Activated naive CD4-positive, alpha-beta T cell treated with anti-CD3 and anti-CD28 coated beads, Interleukin-2, amount 50 U/mL, for 72 hours (primary cell): ENCODE data around the gene IL19. TPM values are rescaled to one million over a fixed set of nuclear protein-coding genes. Genes with fewer than 3 reads are reported as not detected.

Experiments
- ATAC-seq, 2 donors: fragments of 150-1000 bp; cut with Tn5 transposase; 2 replicates each; pipeline ENCODE4 v1.10.0; 2021; ENCODE audit warnings: mild to moderate bottlenecking in 2 of 2, moderate library complexity in 2 of 2
- DNase-seq, 2 donors: peaks; one replicate each; pipeline ENCODE4 v3.0.0; 2021 to 2022; ENCODE audit warnings: low spot score in 2 of 2
- H3K27ac Mint-ChIP-seq, 2 donors: one replicate each; pipeline ENCODE4 v1.8.0; 2022; ENCODE audit warnings: mild to moderate bottlenecking in 2 of 2, mixed read lengths in 2 of 2
- H3K36me3 Mint-ChIP-seq, 2 donors: one replicate each; pipeline ENCODE4 v1.8.0; 2022; ENCODE audit warnings: mixed read lengths in 2 of 2
- H3K9me3 Mint-ChIP-seq, 2 donors: one replicate each; pipeline ENCODE4 v1.8.0; 2022; ENCODE audit warnings: mixed read lengths in 2 of 2
- total RNA-seq, 2 donors: library from RNA; stranded (reverse); gene quantifications; one replicate each; pipeline ENCODE4 v1.2.3, GENCODE V29; 2022

Gene IL19
- total RNA-seq, 2 donors from 2014 or later, result not detected

DNA sequence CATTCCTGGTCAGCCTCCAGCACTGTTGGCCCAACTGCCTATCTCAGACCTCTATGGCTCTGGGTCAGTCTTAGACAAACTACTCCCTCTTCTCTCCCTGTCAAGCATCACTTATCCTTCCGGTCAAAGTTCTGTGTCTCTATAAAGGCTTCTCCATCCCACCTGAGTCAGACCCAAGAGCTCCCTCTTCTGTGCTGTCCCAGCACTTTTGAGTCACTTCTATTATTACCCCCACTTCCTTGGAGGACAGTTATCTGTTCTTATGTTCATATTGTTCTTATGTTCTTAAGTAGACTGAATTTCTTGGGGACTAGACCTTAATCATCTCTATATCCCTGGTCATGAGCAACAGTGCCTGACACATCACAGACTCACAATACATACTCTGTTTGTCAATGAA is 30.9 kb downstream of the IL19 start:
- Mint-ChIP-seq H3K27ac (no peak overlapping the region), H3K36me3 (no peaks in the 10 kb centered on the region)
- ATAC-seq, result no peak

DNA sequence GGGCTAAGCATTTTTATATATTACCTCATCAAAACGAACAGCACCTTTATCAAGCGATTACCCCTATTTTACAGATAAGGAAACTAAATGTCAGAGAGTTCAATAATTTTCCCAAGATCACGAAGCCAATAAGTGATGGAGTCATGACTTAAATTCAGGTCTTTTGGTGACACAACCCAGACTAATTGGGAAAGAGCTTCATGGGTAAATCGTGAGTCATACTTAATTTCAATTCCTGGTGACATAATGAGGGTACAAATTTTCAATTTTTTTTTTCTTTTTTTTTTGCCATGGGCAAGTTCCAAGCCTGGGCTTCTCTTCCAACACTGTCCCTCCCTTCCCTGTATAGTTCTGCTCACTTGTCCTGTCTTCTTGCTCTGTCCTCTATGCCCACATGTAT is 31.8 kb downstream of the IL19 start:
- Mint-ChIP-seq H3K27ac (peak overlapping the region in 1 of 2 donors; percentile 85), H3K36me3 (no peaks in the 10 kb centered on the region), H3K9me3 (no peaks in the 10 kb centered on the region)
- no peak for DNase-seq
- peak in 1 of 2 donors; percentile 3 for ATAC-seq

More for the DNA sequence above, 30.9 kb downstream of the IL19 start:
- DNase-seq, result no peak
- H3K9me3 Mint-ChIP-seq, result no peaks in the 10 kb centered on the region

DNA sequence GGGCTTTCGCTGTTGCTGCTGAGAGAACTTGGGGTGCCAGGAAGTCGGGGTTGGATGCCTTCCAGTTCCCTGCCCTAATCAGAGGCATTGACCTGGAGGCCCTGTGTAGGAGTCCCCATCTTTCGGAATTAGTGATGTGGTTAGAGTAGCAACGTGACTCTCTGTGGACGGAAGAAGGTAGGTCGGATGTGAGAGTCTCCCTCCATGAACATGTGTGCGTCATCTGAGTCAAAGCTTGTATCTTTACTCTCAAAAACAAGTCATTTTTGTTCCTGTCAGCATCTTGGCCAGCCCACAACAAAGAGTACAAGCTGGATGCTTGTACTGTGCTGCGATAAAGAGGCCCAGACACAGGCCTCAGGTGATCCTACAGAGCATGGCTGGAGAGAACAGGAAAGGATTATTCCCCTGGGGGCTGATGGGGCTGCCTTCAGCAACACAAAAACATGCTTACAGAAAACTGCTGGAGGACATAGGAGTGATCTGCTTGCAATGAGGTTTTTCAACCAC is 32.7 kb downstream of the IL19 start:
- peak; percentile 92 to 97 for ATAC-seq
- no peaks in the 10 kb centered on the region for H3K36me3 Mint-ChIP-seq
- peak; percentile 70 to 87 for DNase-seq
- peak overlapping the region; percentile 40 to 85 for H3K27ac Mint-ChIP-seq
- H3K9me3 Mint-ChIP-seq, result no peaks in the 10 kb centered on the region

DNA sequence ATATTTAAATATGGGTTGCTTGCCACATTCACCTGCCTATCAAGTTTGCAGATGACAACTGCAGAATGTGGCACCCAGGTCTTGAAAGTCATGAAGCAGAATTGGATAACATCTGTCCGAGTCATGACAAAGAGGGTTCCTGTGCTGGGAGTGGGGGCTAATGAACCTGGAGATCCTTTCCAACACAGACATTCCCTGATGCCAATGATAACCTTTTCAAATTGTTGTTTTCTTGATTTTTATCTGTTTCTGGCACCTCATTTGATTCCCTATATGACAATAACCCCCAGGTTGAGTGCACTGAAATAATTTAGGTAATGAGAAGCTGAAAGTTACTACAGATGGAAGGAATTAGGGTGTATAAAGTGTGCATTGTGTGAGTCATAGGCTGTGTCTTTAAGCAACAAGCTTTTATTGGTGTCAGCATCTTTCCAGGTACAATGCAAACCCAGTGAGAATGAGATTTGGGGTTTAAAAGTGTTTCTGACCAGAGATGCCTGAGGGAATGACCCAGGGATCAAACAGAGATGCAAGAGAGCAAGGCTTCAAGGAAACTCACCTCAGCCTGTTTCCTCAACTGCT is 33.7 kb downstream of the IL19 start:
- DNase-seq (no peak), ATAC-seq (peak in 1 of 2 donors; percentile 16)
- H3K27ac Mint-ChIP-seq, result peak overlapping the region in 1 of 2 donors; percentile 85
- H3K36me3 Mint-ChIP-seq, result no peaks in the 10 kb centered on the region
- H3K9me3 Mint-ChIP-seq, result no peaks in the 10 kb centered on the region

DNA sequence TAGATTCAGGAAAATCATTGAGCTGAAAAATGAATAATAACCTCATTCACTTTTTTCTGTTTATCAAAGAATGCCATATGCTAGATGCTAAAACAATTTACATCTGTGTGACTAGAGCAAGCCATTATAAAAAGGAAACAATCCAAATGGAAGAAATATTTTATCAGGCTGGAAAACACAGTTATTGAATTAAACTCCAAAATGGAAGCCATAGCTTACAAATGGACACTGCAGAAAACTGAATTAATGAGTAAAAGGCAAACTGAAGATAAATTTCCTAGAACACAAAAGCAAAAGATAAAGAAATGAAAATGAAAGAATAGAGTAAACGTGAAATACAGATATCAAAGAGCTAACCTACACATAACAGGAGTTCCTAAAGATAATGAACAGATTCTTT is 34.8 kb downstream of the IL19 start:
- no peaks in the 10 kb centered on the region for H3K36me3 Mint-ChIP-seq
- no peaks in the 10 kb centered on the region for H3K9me3 Mint-ChIP-seq
- H3K27ac Mint-ChIP-seq, result no peak overlapping the region

DNA sequence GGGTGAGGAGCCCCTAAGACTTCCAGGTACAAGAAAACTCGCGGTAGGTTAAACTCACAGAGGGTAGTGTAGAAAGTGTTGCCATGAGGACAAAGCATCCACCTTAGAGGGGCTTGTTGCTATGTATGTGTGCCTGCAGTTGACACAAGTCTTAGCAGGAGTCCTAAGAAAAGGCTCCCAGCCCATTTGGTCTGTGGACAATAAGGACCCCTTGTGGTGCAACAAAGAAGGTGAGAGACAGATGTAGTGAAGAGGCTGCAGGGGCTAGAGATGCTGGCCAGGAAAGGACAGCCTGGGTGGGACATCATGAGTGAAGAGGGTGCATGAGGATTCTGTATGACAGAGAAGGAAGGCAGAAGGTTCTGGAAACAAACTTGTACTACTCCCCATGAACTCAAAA is 38.0 kb downstream of the IL19 start:
- Mint-ChIP-seq H3K36me3 (peaks cover 12 to 17% of the 10 kb centered on the region in 2 donors), H3K27ac (no peak overlapping the region), H3K9me3 (peaks cover 7 to 10% of the 10 kb centered on the region in 2 donors)
- DNase-seq (peak in 1 of 2 donors; percentile 46), ATAC-seq (peak; percentile 72 to 75)

More for the DNA sequence above, 34.8 kb downstream of the IL19 start:
- DNase-seq, result no peak
- no peak for ATAC-seq

DNA sequence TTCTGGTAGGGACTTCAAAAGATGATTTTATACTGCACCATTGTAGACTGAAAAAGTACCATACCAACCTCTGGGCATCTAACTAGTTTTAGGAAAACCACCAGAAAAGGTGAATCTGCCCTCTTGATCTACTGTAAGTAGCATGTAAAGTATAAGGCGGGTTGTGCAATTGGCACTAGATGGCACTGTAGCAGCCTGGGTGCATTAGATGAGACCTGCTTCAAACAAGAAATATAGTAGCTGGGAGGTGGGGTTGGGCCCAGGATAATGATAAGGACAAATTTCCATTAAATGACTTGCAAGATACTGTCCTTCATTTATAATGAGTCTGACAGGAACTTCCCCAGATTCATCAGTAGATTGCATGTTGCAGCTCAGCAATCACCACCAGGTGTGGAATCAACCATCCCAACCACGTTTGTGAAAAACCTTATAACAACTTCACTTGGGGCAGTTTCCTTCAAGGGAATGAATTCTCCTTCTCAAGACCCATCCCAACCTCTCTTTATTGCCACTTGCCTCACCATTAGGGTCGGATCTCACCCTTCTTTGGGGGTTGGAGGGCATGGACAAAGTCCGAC is 39.0 kb downstream of the IL19 start:
- peak; percentile 46 to 58 for ATAC-seq
- DNase-seq, result no peak
- H3K9me3 Mint-ChIP-seq, result peaks cover 7 to 15% of the 10 kb centered on the region in 2 donors
- H3K27ac Mint-ChIP-seq, result no peak overlapping the region
- peaks cover 12 to 24% of the 10 kb centered on the region in 2 donors for H3K36me3 Mint-ChIP-seq

DNA sequence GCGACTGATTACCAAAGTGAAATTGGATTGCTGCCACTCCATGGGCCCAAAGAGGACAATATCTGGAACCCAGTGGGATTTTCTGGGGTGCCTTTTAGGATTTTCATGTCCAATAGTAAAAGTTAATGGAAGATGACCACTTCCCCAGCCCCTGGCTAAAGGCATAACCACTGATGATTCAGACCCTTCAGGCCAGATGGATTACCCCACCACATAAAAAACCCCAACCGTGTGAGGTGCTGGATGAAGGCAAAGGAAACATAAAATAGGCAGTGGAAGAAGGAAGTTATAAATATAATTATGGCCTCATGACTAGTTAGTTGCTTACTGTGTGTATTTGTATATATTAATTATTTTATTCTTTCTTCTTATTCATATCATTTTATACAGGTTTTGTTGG is 41.9 kb downstream of the IL19 start:
- DNase-seq (no peak), ATAC-seq (no peak)
- H3K27ac Mint-ChIP-seq, result no peak overlapping the region
- H3K9me3 Mint-ChIP-seq, result peaks cover 7 to 15% of the 10 kb centered on the region in 2 donors
- H3K36me3 Mint-ChIP-seq, result peaks cover 12 to 24% of the 10 kb centered on the region in 2 donors

DNA sequence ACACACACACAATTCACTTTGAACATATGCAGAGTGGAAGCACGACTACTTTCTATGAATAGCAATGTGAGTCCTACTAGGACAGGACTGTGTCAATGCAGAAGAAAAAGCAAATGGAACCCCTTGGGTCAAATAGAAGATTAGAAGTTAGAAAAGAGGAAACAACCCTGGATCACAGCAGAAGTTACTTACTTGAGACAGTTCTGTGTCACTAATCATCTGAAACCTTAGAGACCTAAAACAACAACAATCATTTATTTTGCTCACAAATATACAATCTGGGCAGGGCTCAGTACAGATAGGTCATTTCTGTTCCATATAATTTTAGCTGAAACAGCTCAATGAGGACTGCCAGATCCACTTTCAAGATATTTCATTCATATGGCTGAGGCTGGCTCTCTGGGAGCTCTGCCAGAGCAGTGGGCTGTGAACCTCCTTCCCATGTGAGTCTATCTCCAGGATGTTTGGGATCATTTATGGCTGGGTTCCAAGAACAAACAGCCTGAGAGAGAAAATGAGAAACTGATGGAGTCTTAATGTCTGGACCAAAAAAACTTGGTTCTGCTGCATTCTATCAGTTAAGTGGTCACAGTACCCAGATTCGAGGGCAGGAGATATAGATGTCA is 44.3 kb downstream of the IL19 start:
- Mint-ChIP-seq H3K9me3 (peaks cover 7 to 15% of the 10 kb centered on the region in 2 donors), H3K36me3 (peaks cover 12 to 24% of the 10 kb centered on the region in 2 donors), H3K27ac (no peak overlapping the region)
- no peak for ATAC-seq
- DNase-seq, result no peak

DNA sequence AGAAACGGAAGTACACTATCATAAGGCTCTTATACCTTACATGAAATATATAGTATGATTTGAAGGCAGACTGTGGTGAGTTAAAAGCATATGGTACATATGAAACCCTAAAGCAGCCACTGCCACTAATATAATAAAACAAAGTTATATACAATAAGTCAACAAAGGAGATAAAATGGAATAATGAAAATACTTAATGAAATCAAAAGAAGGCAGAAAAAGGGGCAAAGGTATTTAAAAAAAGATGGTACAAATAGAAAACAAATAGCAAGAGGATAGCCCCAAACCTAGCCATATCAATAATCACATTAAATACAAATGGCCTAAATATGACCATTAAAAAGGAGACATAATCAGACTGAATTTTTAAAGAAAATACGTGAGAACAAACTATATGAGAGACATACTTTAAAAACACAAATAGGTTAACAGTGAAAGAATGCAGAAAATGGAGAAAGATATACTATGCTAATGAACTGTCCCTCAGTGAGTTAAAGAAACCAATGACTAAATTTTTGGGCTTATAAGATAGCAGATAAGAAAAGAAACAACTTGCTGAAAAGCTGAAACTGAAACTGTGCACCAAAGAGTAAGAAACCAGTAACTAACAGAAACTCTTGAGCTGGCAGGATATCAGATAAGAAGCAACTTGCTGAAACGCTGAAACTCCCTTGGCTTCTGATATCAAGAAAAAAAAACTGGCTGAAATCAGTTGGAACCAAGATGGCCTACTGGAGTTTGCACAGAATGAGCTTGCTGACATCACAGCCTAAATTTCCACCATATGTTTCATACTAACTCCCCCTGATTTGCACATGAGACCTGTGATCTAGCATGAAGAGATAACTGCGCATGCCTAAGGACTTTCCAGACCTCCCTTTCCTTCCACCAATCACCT is 46.1 kb downstream of the IL19 start:
- ATAC-seq (peak; percentile 93 to 97), DNase-seq (no peak)
- H3K27ac Mint-ChIP-seq, result peak overlapping the region; percentile 46 to 59
- peaks cover 12 to 24% of the 10 kb centered on the region in 2 donors for H3K36me3 Mint-ChIP-seq
- peaks cover 7 to 15% of the 10 kb centered on the region in 2 donors for H3K9me3 Mint-ChIP-seq

DNA sequence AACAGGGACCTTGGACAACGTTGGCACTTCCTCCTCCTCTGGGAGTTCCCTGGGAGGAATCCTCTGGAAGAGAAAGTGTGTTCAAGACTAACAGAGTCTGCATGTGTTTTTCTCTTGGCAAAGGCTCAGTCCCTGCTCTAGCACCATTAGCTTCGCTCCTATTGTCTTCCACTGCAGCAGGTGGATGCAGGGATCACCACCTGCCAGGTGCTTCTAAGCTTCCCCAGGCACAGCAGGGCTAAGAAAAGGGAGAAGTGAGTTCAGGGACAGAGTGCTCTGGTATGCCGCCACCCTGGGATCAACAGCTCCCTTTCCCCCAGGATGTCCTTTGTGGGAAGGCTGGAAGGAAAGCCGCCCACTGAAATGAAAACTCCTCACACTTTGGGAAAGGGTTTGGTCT is 50.9 kb downstream of the IL19 start:
- DNase-seq (no peak), ATAC-seq (no peak)
- no peaks in the 10 kb centered on the region for H3K36me3 Mint-ChIP-seq
- no peaks in the 10 kb centered on the region for H3K9me3 Mint-ChIP-seq
- H3K27ac Mint-ChIP-seq, result no peak overlapping the region

DNA sequence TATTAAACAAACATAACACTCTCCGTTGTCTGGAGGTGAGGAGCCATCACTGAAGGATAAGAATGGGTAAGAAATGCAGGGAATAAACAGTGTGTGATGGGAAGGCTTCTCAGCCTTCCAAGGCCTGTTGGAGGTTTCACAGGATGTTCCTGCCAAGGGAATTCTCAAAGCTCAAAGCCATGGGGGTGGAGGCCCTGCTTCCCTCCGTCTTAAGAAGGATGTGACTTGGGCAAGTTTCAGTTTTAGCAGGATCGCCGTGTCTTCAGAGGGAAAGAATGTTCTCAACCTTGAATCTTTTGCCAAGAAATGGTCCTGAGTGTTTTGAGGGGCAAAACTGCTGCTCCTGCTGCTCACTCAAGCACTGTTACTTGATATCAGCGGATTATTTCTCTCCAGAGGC is 53.2 kb downstream of the IL19 start:
- Mint-ChIP-seq H3K36me3 (no peaks in the 10 kb centered on the region), H3K27ac (no peak overlapping the region), H3K9me3 (no peaks in the 10 kb centered on the region)
- ATAC-seq (no peak), DNase-seq (no peak)

DNA sequence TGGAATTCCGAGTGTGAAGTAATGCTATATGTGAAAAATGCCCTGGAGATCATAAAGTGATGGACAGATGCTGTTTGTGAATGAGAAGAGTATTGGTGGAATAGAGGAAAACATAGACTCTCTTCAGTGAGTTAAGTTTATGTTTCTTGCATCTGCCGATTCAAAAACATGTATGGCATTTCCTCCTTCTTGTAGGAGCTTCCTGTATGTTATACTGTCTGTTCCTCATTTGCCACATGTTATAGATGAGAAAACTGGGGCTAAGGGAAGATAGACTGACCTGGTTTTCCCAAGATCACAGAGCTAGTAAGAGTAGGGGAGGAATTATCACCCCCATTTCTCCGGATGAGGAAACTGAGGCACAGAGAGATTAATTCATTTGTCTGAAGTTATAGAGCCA is 53.8 kb downstream of the IL19 start:
- DNase-seq (no peak), ATAC-seq (no peak)
- H3K36me3 Mint-ChIP-seq, result no peaks in the 10 kb centered on the region
- no peaks in the 10 kb centered on the region for H3K9me3 Mint-ChIP-seq
- no peak overlapping the region for H3K27ac Mint-ChIP-seq

DNA sequence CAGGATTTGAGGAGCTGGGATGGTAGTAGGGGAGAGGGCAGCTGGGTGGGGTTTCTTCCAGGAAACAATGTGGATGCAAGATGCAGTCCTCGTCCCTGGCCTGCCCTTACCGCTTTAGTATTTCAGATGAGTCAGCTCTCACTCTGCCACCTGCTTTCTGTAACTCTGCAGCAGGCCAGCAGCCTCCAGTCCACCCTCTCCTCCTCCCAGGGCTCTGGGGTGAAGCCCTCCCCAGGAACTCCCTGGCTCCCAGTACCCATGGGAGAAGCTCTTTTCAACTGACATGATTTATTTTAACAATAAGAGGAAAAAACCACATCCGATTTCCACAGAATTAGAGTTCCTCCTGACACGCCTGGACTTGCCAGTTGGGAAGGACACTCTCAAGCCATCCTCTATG is 55.8 kb downstream of the IL19 start:
- DNase-seq (no peak), ATAC-seq (no peak)
- Mint-ChIP-seq H3K36me3 (no peaks in the 10 kb centered on the region), H3K9me3 (peaks cover 0 to 3% of the 10 kb centered on the region in 2 donors), H3K27ac (peak overlapping the region; percentile 23 to 34)

DNA sequence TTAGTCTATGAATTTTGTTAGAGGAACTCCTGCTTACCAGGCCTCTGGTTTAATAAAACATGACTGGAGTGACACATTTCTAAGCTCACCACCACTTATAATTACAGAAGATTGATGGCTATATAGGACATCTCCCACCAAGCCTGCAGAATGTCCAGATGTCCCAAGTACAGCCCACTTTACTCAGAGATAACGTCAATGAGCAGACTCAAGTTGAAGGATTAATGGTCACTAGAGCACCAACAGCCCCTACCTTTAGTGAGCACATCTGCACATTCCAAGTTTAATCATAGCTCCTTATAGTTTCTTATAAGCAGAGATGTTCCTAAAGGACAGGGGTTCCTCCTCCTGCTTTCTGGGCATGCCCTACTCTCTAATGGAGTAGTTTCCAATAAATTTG is 57.5 kb downstream of the IL19 start:
- DNase-seq (no peak), ATAC-seq (no peak)
- Mint-ChIP-seq H3K36me3 (no peaks in the 10 kb centered on the region), H3K9me3 (peaks cover 0 to 3% of the 10 kb centered on the region in 2 donors), H3K27ac (no peak overlapping the region)

DNA sequence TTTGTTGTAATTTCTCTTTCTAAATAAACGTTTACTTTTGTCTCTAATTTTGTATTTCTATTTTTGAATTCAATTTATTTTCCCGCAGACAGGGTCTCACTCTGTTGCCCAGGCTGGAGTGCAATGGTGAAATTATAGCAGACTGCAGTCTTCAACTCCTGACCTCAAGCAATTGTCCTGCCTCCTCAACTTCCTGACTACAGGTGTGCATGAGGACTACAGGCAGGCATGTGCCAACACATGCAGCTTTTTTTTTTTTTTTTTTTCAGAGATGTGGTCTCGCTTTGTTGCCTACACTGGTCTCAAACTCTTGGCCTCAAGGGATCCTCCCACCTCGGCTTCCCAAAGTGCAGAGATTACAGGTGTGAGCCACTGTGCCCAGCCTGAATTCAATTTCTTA is 58.2 kb downstream of the IL19 start:
- ATAC-seq, result no peak
- H3K36me3 Mint-ChIP-seq, result no peaks in the 10 kb centered on the region
- no peak overlapping the region for H3K27ac Mint-ChIP-seq
- H3K9me3 Mint-ChIP-seq, result peaks cover 0 to 3% of the 10 kb centered on the region in 2 donors
- no peak for DNase-seq

DNA sequence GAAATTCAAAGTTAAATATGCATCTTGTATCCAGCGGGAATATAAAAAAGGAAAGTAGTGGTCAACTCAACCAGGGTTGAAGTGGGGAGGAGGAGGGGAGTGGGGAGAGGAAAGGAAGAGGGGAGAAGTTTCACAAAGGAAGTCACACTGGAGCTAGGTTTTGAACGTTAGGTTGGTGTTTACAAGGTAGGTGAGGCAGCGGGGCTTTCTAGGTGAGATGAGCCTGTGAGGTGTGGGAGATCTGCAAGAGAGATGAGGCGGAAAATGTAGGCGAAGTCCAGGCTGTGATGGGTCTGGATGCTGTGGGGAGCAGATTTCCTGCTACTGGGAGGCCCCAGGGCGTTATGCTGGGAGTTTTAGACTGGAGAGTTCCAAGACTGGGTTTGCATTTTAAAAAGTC is 58.7 kb downstream of the IL19 start:
- no peak for DNase-seq
- ATAC-seq, result no peak
- Mint-ChIP-seq H3K27ac (peak overlapping the region in 1 of 2 donors; percentile 84), H3K9me3 (peaks cover 0 to 3% of the 10 kb centered on the region in 2 donors), H3K36me3 (no peaks in the 10 kb centered on the region)
